HG02970 (cell line): ENCODE data around the gene UBQLN4.

Experiments used
- ATAC-seq: cut with Tn5 transposase; IDR thresholded peaks from one replicate; pipeline ENCODE4 v1.9.1; 2021; ENCODE audit warnings: mild to moderate bottlenecking, moderate library complexity, moderate number of reproducible peaks; ENCODE audit not compliant: unreplicated experiment, low FRiP score

Gene UBQLN4

DNA sequence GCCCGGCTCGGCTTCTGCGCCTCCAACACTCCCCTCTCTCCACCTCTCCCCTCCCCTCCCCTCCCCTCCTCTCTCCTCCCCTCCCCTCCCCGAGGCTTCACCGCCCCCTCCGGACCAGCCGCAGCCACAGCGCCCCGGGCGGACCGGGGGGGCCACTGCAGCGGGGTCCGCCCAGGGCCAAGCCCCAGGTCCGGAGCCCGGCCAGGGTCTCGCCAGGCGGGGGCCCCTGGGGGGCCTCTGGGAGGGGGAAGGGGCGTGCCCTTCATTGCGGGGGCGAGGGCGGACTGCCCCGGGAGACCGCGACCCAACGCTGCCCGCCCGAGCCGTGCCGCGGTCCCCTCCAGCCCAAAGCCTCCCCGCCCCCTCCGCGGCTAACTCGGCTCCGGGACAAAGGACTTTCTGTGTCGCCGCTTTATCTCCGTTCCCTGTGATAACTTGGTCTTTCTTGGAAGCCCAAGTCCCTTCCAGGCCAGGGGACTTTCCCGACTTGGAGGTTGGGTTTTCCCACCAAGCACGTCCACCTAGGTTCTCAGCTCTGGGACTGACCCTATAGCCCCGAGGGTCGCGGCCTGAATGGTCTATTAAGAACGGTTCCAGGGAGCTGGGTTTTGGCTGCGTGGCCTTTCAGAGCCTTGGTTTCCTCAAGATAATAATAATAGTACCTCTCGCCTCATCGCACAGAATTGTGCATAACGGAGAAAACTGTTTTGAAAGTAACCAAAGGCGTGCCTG is at the start of gene UBQLN4:
TSS of gene UBQLN4 (minus strand) at position 31 of the 732 bp plus-strand sequence. CDS start 97 bp downstream, outside the sequence.
- ATAC-seq: peak; percentile 47

DNA sequence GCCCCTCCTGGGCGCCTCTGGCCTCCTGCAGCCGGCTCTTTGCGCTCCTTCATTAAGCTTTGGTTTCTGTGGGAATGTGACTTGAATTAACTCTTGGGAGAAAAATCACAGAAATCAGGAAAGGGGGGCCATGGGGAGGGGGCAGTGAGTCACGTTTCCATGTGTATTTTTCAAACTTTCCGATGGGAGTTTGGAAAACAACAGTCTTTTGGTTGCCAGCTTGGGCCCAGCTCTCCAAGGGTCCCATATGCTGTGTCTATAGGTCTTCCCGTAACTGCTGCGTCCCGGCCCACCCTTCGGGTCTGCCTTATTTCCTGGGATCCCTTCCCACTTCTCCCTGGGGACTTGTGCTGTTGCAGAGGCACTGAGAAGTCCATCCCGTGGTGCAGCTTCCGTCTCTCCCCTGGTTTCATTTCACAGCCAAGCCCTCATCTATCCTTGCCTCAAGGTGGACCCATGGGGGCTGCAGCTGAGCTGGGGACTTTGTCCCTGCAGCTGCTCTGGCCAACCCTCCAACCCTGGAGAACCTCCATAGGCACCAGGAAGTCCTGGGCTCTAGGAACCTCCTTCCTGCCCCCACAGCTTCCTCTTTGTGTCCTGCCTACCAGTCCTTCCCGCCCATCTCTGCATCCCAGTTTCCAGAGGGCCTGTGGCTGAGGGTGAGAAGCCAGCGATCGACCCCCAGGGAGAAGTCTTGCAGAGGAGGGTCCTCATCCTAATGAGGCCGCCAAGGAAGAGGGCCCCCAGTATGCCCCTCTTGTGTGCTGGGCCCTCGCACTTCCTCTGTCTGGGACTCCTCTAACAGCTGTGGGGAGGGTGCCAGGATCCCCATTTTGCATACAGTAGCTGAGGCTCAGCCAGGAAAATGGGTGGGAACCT is 49.3 kb upstream of the UBQLN4 start:
- ATAC-seq: no peak

DNA sequence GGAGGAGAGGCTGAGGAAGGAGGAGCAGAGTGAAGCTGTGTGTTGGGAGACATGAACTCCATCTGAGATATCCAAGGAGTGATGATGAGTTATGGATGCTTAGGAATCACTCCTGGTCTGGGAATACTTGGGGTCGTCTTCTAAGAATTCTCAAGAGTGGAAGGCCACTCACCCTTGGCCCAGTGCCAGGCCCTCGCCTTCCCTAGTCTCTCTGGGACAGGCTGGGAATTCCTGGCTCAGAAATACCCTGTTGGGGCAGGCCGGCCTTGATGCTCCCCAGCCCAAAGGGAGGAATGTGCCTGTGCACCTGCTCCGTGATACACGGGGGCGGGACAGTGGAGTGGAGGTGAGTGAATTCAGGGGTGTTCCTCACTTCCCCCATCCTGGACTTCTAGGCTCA is 48.3 kb upstream of the UBQLN4 start:
- ATAC-seq: no peak

DNA sequence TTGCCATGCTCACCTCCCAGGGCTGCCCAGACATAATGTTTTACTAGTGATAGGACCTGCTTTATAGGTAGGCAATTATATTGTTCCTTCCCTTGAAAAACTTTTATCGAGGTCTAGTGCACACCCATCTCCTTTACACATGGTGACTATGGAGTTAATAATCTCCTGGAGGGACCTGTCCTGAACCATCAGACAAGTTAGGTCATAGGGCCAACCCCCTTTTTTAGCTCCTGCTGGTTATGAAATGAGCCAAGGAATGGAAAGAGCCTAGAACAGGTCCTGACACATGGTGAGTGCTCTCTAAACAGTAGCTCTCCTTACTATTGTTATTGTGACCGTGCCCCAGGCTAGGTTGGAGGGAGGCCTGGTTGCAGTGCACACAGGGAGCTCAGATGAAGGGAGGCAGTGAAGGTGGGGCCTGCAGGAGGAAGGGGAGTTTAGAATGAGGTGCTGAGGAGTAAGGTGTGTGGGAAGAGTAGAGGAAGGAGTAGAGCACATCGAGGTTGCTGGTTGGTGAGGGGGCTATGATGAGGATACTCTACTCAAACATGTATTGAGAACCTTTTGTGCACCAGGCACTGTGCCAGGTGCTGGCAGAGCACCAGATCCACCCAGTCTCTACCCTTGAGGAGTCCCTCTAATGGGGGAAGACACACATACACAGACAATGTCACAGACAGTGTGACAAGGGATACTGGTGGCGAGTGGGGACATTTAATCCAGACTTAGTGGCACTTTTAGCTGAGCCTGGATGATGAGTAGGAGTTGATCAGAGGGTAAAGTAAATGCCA is 46.8 kb upstream of the UBQLN4 start:
- ATAC-seq: no peak

DNA sequence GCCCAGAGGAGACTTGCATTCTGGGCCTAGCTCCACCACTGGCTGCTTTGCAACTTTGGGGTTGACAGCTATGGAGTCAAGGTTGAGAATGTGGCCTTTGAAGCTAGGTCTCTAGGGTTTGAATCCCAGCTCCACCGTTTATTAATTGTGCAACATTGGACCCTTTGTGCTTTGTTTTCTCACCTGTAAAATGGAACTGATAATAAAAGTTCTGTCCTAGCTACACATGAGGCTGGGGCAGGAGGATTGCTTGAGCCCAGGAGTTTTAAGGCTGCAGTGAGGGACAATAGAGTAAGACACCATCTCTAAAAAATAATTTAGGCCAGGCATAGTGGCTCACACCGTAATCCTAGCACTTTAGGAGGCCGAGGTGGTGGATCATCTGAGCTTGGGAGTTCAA is 45.7 kb upstream of the UBQLN4 start:
- no peak for ATAC-seq

DNA sequence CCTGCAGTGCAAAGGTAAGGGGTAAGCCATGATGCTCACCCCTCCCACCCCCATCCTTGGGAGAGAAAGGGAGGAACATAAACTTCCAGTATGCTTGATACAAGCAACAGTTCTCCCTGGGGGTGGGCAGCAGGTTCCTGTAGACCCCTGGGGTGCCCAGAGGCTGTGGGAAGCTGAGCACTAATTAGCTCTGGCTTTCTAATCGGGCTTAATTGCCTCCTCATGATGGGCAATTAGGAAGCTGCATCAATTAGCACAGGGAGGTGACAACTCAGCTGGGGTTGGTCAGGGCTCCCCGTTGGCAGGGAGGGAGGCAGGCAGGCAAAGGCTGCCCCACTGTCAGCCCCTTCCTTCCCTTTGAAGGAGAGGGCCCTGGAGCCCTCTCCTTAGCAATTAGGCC is 45.2 kb upstream of the UBQLN4 start:
- no peak for ATAC-seq

DNA sequence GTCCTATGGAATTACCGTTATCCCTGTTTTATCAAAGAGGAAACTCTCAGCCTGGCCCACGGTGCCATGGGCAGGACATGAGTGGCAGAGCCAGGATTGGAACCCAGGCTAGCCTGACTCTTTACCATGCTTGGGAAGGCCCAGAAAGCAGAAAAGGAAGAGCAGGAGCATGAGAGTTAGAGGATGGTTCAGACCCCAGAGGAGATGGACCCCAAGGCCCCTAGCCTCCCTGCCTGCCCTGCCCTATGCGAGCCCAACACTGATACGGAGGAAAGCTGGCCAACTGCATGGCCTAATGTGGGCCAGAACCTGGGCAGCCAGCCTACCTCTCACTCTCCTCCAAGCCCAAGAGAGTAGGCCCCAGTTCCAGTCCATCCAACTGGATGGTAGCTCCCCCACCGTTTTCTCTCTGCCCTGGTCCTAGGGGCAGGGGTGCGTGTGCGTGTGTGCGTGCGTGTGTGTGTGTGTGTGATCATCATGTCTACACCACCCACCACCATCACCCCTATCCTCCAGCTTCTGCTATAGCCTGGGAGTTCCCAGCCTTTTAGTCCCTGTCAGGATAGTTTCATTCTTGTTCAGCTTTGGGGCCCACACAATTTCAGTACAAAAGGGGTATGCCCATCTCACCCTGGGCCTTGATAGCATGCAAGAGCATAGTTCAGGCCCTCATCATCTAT is 44.0 kb upstream of the UBQLN4 start:
- no peak for ATAC-seq

DNA sequence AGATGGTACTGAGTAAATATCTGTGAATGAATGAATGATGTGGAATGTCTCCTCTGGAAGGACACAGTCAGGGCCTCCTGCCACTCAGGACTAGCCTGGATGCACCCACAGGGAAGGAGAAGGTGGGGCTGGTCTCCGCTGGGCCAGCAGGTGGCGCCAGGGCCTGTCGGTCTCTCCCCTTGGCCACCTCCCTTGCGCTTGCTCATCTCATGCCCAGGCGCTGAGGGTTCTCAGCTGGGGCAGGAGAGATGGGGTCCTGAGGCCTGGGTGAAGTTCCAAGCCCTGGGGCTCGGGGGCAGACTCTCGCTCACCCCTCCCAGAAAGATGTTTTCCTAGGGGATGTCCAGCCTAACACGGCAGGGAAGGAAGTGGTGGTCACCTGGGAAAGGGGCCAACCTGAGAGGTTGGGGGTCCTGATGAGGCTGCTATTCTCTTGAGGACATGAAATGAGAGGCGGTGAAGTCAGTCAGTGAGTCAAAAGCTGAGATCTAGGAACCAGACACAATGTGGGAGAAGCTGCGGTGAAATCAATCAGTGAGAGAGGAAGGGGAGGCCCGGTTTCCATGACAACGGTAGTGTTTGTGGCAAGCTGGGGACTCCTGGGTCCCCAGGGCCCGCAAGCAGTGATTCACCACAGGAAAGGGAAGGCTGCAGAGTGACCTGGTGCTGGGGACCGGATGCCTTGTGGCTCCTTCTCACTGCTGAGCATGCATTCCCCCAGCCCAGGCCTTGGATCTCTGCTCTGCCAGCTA is 43.2 kb upstream of the UBQLN4 start:
- peak; percentile 63 for ATAC-seq

DNA sequence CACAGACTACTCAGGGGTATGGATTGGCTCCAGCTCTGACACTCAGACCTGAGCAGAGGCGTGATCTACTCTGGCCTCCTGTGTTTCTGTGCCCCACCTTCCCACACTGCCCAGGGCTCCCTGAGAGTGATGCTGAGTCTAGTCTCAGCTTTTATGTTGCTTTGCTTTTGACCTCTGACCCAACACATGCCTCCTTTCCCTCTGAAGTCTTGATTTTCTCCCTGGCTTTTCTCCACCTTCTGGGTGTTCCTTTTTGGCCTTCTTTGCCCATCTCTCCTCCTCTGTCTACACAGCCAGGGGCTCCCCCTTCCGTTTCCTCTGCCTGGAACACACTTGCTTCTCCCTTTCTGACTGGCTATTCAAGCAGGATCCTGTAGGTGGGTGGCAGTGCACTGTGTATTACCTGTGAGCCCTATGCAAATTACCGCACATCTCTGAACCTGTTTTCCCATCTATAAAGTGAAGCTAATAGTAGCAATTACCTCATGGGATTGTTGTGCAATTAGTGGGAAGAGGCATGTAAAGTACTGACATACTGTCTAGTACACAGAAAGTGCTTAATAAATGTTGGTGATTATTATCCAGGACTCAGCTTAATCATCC is 42.4 kb upstream of the UBQLN4 start:
- ATAC-seq: no peak

DNA sequence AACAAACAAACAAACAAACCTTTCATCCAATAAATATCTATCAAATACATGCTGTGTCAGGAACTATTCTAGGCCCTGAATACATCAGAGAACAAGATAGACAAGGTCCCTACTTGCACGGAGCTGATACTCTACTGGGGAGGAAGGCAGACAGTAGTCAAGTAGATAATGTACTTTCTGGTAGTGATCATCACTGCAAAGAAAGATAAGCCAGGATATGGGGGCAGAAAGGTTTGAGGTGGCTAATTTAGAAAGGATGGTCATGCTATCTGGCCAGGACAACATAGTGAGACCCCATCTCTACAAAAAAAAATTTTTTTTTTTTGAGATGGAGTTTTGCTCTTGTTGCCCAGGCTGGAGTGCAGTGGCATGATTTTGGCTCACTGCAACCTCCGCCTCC is 38.0 kb upstream of the UBQLN4 start:
- ATAC-seq: no peak

DNA sequence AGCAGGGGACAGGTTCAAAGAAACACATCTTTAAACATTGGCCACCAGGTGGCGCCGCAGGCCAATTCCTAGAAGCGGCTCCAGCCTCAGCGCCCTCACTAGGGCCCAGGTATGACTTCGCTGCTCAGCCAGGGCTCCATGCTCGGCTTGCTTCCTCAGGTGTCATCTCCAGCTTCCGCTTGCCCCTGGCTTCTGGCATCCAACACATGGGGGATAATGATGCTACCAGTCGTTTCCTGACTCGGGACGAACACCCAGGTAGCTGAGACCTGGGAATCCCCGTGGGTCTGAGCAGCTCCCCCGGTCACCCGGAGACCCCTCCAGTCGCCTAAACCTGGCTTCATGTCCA is 37.2 kb upstream of the UBQLN4 start:
- no peak for ATAC-seq

DNA sequence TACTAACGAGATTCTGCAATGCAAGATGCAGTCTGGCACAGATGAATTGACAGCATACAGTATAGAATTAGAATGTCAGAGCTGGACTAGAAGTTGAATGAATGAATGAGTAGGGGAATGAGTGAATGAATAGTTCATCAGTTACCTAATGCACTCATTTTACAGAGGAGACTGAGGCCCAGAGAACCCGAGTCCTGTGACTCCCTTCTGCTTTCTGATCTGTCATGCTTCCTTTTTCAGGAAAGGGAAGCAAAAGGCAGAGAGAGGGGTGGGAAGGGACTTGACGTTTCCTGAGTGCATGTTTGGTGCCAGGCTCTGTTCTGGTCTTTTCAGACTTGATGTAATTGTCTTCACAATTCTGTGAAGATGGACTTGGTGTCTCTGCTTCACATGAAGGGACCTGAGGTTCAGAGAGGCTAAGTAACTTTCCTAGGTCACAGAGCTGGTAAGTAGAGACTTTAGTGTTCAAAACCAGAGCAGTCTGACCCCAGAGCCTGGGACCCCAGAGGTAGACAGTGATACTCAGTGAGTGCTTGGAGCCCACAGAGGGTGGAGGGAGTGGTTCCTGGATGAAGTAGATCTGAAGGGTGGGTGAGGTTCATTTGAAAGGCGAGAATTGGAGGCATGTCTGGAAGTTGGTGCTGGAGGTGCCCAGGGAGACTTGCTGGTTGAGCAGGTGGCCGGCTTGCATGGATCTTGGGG is 36.7 kb upstream of the UBQLN4 start:
- no peak for ATAC-seq

DNA sequence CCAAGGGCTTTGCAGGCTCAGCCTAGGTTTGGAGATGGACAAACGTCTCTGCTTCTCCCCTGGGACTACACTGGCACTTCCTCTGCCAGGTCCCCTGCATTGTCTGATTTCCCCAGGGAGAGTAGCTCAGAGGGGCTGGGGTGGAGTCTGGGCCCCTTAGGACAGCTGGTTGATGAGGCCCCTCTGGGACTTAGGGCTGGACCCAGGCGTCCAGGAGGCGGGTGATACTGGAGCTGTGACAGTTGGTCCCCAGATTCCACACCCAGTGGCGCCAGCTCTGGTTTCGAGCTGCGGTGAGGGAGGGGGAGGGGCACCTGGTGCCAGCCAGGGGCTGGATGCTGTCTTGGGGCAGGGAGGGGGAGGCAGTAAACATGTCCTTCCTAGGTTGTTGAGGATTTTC is 36.1 kb upstream of the UBQLN4 start:
- ATAC-seq: no peak

DNA sequence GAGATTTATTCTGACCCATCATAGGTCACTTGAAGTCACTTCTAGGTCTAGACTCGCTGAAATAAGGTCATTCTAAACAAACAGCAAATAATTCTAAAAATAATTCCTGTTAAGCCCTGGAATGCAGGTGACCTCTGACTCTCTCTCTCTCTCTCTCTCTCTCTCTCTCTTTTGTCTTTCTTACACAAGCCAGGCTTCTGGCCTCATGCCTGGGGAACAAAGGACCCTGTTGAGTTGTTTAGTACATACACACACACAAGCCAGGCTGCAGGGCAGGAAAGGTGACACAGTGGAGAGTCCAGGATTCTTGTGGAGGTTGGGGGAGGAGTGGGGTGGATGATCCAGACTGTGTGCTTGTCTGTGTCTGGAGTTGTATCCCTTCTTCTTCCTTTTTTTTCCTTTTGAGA is 32.7 kb upstream of the UBQLN4 start:
- ATAC-seq: no peak

DNA sequence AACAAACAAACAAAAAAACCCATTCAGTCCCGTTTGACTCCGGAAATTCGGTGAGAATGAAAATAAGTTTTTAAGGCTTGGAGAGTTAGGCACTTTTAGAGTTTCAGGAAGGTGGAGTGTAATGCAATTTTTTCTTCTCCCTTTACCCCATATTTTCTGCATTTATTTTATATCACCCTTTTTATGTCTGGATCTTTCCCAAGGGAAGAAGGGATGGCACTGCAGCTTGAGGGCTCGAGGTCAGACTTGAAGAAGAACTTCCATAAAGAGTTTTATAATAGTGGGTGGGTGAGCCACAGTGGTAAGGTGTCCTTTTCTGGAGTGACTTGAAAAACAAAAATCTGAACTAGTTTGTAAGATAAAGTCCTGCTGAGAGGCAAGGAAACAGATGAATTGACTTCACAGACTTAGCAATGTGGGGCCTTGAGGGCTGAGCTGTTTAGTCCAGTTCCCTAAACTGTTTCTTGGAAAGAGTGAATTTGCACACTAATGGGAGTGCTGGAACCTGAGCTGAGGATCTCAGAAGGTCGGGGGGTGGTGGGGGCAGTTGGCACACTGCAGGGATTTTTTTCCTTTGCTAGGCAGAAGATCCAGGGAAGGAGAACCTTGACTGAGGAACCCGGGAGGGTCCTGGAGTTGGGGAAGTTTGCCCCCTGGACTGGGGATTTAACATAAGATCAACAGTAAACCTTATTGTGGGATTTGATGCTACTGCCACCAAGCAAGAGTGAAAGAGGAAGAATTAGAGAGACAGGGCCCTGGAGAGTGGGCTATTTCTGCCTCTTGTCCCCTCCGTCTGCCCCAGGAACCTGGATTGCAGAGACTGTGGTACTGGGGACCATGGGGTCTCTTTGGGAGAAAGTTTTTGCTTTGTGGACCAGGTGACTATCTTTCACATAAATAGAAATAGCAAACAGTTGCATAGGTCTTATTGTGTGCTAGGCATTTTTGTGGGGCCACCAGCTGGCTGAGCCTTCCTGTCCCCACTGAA is 30.5 kb upstream of the UBQLN4 start:
- ATAC-seq: no peak

DNA sequence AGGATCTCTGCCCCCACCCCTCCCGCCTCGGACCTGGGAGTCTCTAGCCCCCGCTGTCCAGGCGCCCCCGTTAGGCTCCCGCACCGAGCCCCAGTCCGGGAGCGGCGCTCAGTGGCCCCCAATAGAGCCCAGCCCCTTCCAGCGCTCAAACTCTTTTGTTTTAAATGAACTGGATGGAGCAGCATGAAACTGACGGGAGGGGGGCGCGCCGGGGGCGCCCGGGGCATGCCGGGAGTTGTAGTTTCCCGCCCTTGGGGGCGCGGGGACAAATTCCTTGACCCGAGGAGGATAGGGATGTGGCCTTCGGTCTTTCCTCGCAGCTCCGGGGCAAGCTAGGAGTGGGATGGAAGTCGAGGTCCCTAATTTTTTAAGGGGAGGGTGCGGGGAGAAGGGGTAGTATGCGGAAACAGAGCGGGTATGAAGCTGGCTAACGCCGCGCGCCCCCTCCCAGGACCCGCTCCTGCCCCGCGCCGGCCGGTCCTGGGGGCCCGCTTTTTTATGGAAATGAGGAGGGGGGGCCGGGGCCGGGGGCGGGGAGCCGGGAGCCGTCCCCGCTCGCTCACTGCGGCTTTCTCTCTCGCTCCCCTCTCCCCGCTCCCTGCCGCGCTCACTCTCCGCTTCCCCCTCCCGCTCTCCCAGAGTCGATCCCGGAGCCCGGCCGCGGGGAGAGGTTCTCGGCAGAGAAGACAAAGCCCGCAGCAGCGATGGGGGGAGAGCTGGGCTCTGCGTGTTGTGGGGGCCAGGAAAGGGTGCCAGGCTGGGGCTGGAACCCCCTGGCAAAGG is 28.9 kb upstream of the UBQLN4 start, which contains the start of gene MEX3A:
TSS of gene MEX3A (minus strand) at position 157 of the 783 bp plus-strand sequence. CDS start 467 bp downstream, outside the sequence.
- no peak for ATAC-seq

DNA sequence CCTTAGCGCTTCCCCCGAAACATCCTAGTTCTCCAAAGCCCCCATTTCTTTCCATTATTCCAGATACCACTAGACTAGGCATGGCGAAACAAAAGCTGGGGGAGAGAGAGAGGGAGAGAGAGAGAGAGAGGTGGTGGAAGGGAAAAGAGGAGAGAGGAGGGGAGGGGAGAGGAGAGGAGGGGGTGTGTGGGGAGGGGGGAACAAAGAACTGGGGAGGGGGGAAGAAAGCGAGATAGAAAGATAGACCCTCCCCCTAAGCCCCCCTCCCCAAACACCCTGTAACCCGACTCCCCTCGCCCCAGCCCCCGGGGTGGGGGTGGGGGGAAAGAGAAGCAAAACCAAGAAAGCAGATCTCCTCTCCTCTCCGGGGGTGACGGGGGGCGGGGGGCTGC is 28.3 kb upstream of the UBQLN4 start:
- ATAC-seq: no peak
